Measurements from ENCODE around the gene SACS. TPM values are rescaled to one million over a fixed set of nuclear protein-coding genes. Genes with fewer than 3 reads are reported as not detected.
A peak's percentile ranks its signal among the peaks of the same experiment; 100 is the strongest.

SACS gene
- total RNA-seq, 1 experiment from 2014 or later, result 33.4 TPM

GRCh38 chr13:23321535-23322241 is 111.8 kb downstream of the SACS start:
- Histone ChIP-seq H3K36me3 (ENCODE audit: control insufficient read depth in 1 of 2, insufficient read depth in 2 of 2, low read length in 2 of 2) (no peaks in the 10 kb centered on the region), H2AFZ (ENCODE audit: low read depth, low read length, poor library complexity, severe bottlenecking) (no peak overlapping the region), H4K20me1 (ENCODE audit: insufficient read depth) (no peaks in the 10 kb centered on the region), H3K4me1 (ENCODE audit: control insufficient read depth in 1 of 2, insufficient read depth in 2 of 2, low read length in 2 of 2) (peaks cover 11 to 15% of the 10 kb centered on the region in 2 experiments), H3K9ac (ENCODE audit: low read length) (no peak overlapping the region), H3K27me3 (ENCODE audit: insufficient read depth, low read length) (no peaks in the 10 kb centered on the region), H3K4me2 (ENCODE audit: low read length) (peak overlapping the region; percentile 50), H3K79me2 (ENCODE audit: insufficient read depth, low read length) (no peaks in the 10 kb centered on the region), H3K27ac (ENCODE audit: low read depth, low read length) (no peak overlapping the region), H3K9me3 (ENCODE audit: control insufficient read depth in 1 of 2, insufficient read depth in 1 of 2, low read depth in 1 of 2, low read length in 2 of 2) (no peaks in the 10 kb centered on the region), H3K4me3 (replicated peaks in 1 of 2; ENCODE audit: low read depth in 1 of 2, low read length in 2 of 2) (no peak overlapping the region), H3K9me2 (ENCODE audit: insufficient read depth) (no peaks in the 10 kb centered on the region)
- intact Hi-C loops (cut with micrococcal nuclease), result no loop called here
- ATAC-seq, result peak; percentile 98
- ChIA-PET CTCF (interaction anchor here (1.6 kb wide), 1 partner anchor 520 kb away, joined by 6 read pairs; no protein-coding TSS in a partner anchor), RAD21 (ENCODE audit: low non-redundant PET in 1 of 2, low total read pairs in 2 of 2, uncharacterized antibody in 2 of 2, unreplicated experiment in 2 of 2) (no interaction called here), POLR2A (no interaction called here)
- no peak for TF ChIP-seq ZNF274 (IDR thresholded peaks at IDR 0.05; ENCODE audit: low read depth, low read length)
- no peak for TF ChIP-seq TCF7L2 (IDR thresholded peaks at IDR 0.05; ENCODE audit: borderline replicate concordance, extremely low read depth, insufficient read depth, insufficient read length)
- peak; percentile 32 for TF ChIP-seq FOSL1 (IDR thresholded peaks at IDR 0.05; ENCODE audit: low read depth)
- TF ChIP-seq EZH2 (IDR thresholded peaks at IDR 0.05), result no peak
- DNase-seq (ENCODE audit: low read depth, low spot score), result peak; percentile 26
- no TSS peak for BruUV-seq (replicated peaks)

- DNase-seq (ENCODE audit: low read depth, low spot score), result no peak
- ATAC-seq, result peak; percentile 56
- no TSS peak for BruUV-seq (replicated peaks)
- Histone ChIP-seq H3K4me2 (ENCODE audit: low read length) (peak overlapping the region; percentile 50), H2AFZ (ENCODE audit: low read depth, low read length, poor library complexity, severe bottlenecking) (no peak overlapping the region), H3K4me3 (replicated peaks in 1 of 2; ENCODE audit: low read depth in 1 of 2, low read length in 2 of 2) (no peak overlapping the region), H3K9me3 (ENCODE audit: control insufficient read depth in 1 of 2, insufficient read depth in 1 of 2, low read depth in 1 of 2, low read length in 2 of 2) (no peaks in the 10 kb centered on the region), H3K36me3 (ENCODE audit: control insufficient read depth in 1 of 2, insufficient read depth in 2 of 2, low read length in 2 of 2) (no peaks in the 10 kb centered on the region), H3K4me1 (ENCODE audit: control insufficient read depth in 1 of 2, insufficient read depth in 2 of 2, low read length in 2 of 2) (peaks cover 11 to 15% of the 10 kb centered on the region in 2 experiments), H3K79me2 (ENCODE audit: insufficient read depth, low read length) (no peaks in the 10 kb centered on the region), H3K27ac (ENCODE audit: low read depth, low read length) (no peak overlapping the region), H3K27me3 (ENCODE audit: insufficient read depth, low read length) (no peaks in the 10 kb centered on the region), H4K20me1 (ENCODE audit: insufficient read depth) (no peaks in the 10 kb centered on the region), H3K9ac (ENCODE audit: low read length) (no peak overlapping the region), H3K9me2 (ENCODE audit: insufficient read depth) (no peaks in the 10 kb centered on the region)
- intact Hi-C loops (cut with micrococcal nuclease), result no loop called here
- CTCF ChIA-PET, result interaction anchor here (1.6 kb wide), 1 partner anchor 520 kb away, joined by 6 read pairs; no protein-coding TSS in a partner anchor
- POLR2A ChIA-PET, result no interaction called here
- RAD21 ChIA-PET (ENCODE audit: low non-redundant PET in 1 of 2, low total read pairs in 2 of 2, uncharacterized antibody in 2 of 2, unreplicated experiment in 2 of 2), result no interaction called here
- TF ChIP-seq POLR2AphosphoS5 (IDR thresholded peaks at IDR 0.05; ENCODE audit: low read depth, low read length) (no peak), ELF1 (IDR thresholded peaks at IDR 0.05; ENCODE audit: borderline replicate concordance, low read depth) (no peak), YY1 (IDR thresholded peaks at IDR 0.05; ENCODE audit: extremely low read depth, insufficient replicate concordance, low read depth, low read length) (no peak), POLR2A (IDR thresholded peaks at IDR 0.05; ENCODE audit: borderline replicate concordance, extremely low read depth, insufficient read depth, insufficient read length) (no peak), SRF (IDR thresholded peaks at IDR 0.05; ENCODE audit: low read depth) (no peak), CTCF (IDR thresholded peaks at IDR 0.05 in 2 of 3, conservative IDR thresholded peaks at IDR 0.05 in 1 of 3; ENCODE audit: borderline replicate concordance in 1 of 3, insufficient read depth in 1 of 3, low read depth in 2 of 3, low read length in 2 of 3) (no peak), SP1 (IDR thresholded peaks at IDR 0.05; ENCODE audit: low read depth) (no peak), JUND (IDR thresholded peaks at IDR 0.05) (no peak), REST (IDR thresholded peaks at IDR 0.05; ENCODE audit: low read depth) (no peak), CEBPB (IDR thresholded peaks at IDR 0.05; ENCODE audit: low read depth) (no peak)
These were observed 112.5 kb downstream of the SACS start for GRCh38 chr13:23320926-23321534.
